Smooth muscle cell (in vitro differentiated cells): ENCODE measurements around the gene UGP2. TPM values are rescaled to one million over a fixed set of nuclear protein-coding genes. Genes with fewer than 3 reads are reported as not detected.

Experiments
- DNase-seq: peaks from one replicate; lab custom pipeline; 2025; ENCODE audit not compliant: unreplicated experiment; lab: John Stamatoyannopoulos, UW
- H2AFZ ChIP-seq: fragments of 200-600 bp; sonication (generic); 2 replicates; pipeline ENCODE4 v1.6.0; 2016; ENCODE audit warnings: antibody characterized with exemption, low read depth, mild to moderate bottlenecking
- H3F3A ChIP-seq: fragments of 200-600 bp; sonication (generic); 2 replicates; pipeline ENCODE4 v1.6.0; 2017; ENCODE audit warnings: antibody characterized with exemption, low read depth
- H3K27ac ChIP-seq: fragments of 200-600 bp; sonication (generic); 2 replicates; pipeline ENCODE4 v1.5.1; 2016; ENCODE audit warnings: low read depth, mild to moderate bottlenecking
- H3K27me3 ChIP-seq: fragments of 200-600 bp; sonication (generic); 2 replicates; pipeline ENCODE4 v1.6.1; 2016; ENCODE audit warnings: low read depth, mild to moderate bottlenecking
- H3K36me3 ChIP-seq: fragments of 200-600 bp; sonication (generic); 2 replicates; pipeline ENCODE4 v1.5.1; 2016; ENCODE audit warnings: low read depth
- H3K4me1 ChIP-seq: fragments of 200-600 bp; sonication (generic); 2 replicates; pipeline ENCODE4 v1.5.1; 2016; ENCODE audit warnings: low read depth
- H3K4me2 ChIP-seq: fragments of 200-600 bp; sonication (generic); 2 replicates; pipeline ENCODE4 v1.6.0; 2016; ENCODE audit warnings: mild to moderate bottlenecking
- H3K4me3 ChIP-seq: fragments of 200-600 bp; sonication (generic); 2 replicates; pipeline ENCODE4 v1.5.1; 2016; ENCODE audit warnings: mild to moderate bottlenecking
- H3K79me2 ChIP-seq: fragments of 200-600 bp; sonication (generic); 2 replicates; pipeline ENCODE4 v1.6.0; 2016; ENCODE audit warnings: low read depth, mild to moderate bottlenecking
- H3K9ac ChIP-seq: fragments of 200-600 bp; sonication (generic); 2 replicates; pipeline ENCODE4 v1.6.0; 2016; ENCODE audit warnings: low read depth
- H3K9me3 ChIP-seq: fragments of 200-600 bp; sonication (generic); replicated peaks from 2 replicates; pipeline ENCODE4 v1.5.1; 2016; ENCODE audit warnings: low read depth
- H4K20me1 ChIP-seq: fragments of 200-600 bp; sonication (generic); 2 replicates; pipeline ENCODE4 v1.6.0; 2016; ENCODE audit warnings: low read depth
- WGBS: methylation state at CpG from one replicate; pipeline ENCODE4 v1.1.7; 2016; ENCODE audit warnings: low lambda C conversion rate; 5-methylcytosine and 5-hydroxymethylcytosine counted together
- polyA plus RNA-seq: library from polyadenylated mRNA; unstranded; fragments of >200 nt; fragmentation: Nextera tagmentation; extraction: Ambion mirVana; gene quantifications from 2 replicates; pipeline ENCODE4 v1.2.1, GENCODE V29; 2016
- total RNA-seq: library from RNA; depleted of rRNA; stranded (reverse); fragments of >200 nt; gene quantifications from 2 replicates; pipeline ENCODE4 v1.2.3, GENCODE V29; 2014
- TF ChIP-seq, protein P1 (sequence below): fragments of 200-600 bp; sonication (generic); IDR thresholded peaks from 2 replicates; pipeline ENCODE4 v1.5.1; 2017; ENCODE audit warnings: borderline replicate concordance, mild to moderate bottlenecking, antibody characterized with exemption; ENCODE audit not compliant: insufficient read depth, poor library complexity, severe bottlenecking

The UGP2 gene
- total and polyA plus RNA-seq, 2 experiments from 2014 or later: 171 to 238 TPM

DNA sequence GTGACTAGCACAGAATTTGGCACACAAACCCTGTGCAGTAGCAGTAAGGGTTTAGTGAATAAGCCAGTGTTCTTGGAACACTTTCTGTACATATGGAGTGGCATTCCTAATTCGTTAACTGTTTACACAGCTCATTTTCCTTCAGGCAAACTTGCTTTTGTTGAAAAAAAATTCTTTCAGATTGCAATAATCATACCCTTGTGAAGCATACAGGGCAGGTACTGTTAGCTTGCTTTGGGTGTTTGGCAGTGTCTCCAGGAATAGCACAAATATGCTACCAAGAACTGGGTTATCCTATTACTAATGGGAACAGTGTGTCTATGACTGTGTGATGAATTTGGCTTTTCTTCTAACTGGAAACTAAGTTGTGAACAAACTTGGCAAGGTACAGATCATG lies 33.4 kb downstream of the UGP2 start:
- Histone ChIP-seq H3K4me3 (no peak overlapping the region), H3K79me2 (peaks cover 52% of the 10 kb centered on the region), H3K4me2 (no peak overlapping the region), H3K9me3 (no peaks in the 10 kb centered on the region), H4K20me1 (peaks cover 73% of the 10 kb centered on the region), H3K27me3 (no peaks in the 10 kb centered on the region), H2AFZ (no peak overlapping the region), H3K9ac (no peak overlapping the region), H3K4me1 (no peaks in the 10 kb centered on the region), H3K36me3 (no peaks in the 10 kb centered on the region), H3K27ac (peak overlapping the region; percentile 22), H3F3A (no peaks in the 10 kb centered on the region)
- DNase-seq: no peak
- TF ChIP-seq, protein P1, sequence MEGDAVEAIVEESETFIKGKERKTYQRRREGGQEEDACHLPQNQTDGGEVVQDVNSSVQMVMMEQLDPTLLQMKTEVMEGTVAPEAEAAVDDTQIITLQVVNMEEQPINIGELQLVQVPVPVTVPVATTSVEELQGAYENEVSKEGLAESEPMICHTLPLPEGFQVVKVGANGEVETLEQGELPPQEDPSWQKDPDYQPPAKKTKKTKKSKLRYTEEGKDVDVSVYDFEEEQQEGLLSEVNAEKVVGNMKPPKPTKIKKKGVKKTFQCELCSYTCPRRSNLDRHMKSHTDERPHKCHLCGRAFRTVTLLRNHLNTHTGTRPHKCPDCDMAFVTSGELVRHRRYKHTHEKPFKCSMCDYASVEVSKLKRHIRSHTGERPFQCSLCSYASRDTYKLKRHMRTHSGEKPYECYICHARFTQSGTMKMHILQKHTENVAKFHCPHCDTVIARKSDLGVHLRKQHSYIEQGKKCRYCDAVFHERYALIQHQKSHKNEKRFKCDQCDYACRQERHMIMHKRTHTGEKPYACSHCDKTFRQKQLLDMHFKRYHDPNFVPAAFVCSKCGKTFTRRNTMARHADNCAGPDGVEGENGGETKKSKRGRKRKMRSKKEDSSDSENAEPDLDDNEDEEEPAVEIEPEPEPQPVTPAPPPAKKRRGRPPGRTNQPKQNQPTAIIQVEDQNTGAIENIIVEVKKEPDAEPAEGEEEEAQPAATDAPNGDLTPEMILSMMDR: no peak
- WGBS: 80% methylated on average over 1 of the region's 1 CpG

DNA sequence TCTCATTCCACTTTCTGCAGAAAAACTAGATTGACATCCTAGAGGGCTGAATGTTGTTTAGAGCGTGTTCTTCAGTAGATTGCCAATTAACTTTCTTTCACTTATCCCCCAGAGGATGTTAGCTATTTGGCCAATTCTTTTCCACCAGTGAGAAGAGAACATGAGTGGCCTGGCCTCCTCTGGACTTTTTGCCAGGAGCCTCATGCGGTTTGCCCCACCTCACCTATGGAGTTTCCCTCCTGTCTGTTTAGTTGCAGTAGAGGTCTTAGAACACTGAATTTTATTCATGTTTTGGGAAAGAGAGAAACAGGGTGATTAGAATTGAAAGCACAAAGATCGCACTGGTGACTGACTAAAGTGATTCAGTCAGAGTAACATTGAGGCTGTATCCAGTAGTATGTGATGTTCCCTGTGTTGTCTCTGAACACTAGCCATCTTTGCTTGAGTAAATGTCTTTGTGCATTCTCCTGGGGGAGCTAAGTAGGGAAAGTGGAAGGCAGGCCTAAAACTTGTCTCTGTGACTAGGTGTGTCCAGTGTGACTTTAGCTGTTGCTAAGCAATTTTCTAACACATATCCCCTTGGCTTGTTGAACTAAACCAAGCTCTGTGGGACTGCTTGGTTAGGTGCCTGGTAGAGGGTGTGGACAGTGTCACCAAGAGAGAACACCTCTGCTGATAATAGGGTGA lies 34.0 kb downstream of the UGP2 start:
- H3K27me3 ChIP-seq: no peaks in the 10 kb centered on the region
- no peaks in the 10 kb centered on the region for H3F3A ChIP-seq
- peak overlapping the region; percentile 22 for H3K27ac ChIP-seq
- H3K9ac ChIP-seq: no peak overlapping the region
- no peaks in the 10 kb centered on the region for H3K9me3 ChIP-seq
- TF ChIP-seq, protein P1: no peak
- no peak for DNase-seq
- no peaks in the 10 kb centered on the region for H3K4me1 ChIP-seq
- peak overlapping the region; percentile 7 for H3K4me2 ChIP-seq
- peaks cover 69% of the 10 kb centered on the region for H4K20me1 ChIP-seq
- peaks cover 46% of the 10 kb centered on the region for H3K79me2 ChIP-seq
- no peak overlapping the region for H2AFZ ChIP-seq
- no peaks in the 10 kb centered on the region for H3K36me3 ChIP-seq
- no peak overlapping the region for H3K4me3 ChIP-seq
- WGBS: over 99% methylated on average over 3 of the region's 3 CpGs

DNA sequence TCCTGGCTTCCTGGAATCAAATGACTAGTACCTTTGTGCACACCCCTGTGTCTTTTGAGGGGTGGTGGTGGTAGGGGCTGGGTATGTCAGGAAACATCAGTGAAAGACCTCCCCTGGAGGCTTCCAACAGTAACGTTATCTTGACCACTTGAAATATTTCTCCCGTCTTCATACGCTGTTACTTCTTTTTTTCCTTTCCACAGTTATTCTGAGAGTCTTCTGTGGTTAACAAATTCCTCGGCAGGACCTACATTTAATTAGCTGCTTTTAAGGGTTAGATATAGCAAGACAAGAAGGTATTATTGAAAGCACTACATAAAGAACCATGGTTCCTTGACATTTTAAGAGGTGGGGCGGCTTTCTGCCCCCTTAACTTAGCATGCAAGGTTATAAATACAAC lies 34.6 kb downstream of the UGP2 start:
- Histone ChIP-seq H3K9ac (no peak overlapping the region), H3K79me2 (peaks cover 45% of the 10 kb centered on the region), H3K4me2 (peak overlapping the region; percentile 7), H4K20me1 (peaks cover 71% of the 10 kb centered on the region), H3K4me1 (no peaks in the 10 kb centered on the region), H3K9me3 (no peaks in the 10 kb centered on the region), H3K4me3 (no peak overlapping the region), H3K36me3 (no peaks in the 10 kb centered on the region), H2AFZ (no peak overlapping the region), H3K27me3 (no peaks in the 10 kb centered on the region), H3K27ac (peak overlapping the region; percentile 22), H3F3A (no peaks in the 10 kb centered on the region)
- WGBS: 57% methylated on average over 5 of the region's 5 CpGs
- TF ChIP-seq, protein P1: no peak
- DNase-seq: no peak

DNA sequence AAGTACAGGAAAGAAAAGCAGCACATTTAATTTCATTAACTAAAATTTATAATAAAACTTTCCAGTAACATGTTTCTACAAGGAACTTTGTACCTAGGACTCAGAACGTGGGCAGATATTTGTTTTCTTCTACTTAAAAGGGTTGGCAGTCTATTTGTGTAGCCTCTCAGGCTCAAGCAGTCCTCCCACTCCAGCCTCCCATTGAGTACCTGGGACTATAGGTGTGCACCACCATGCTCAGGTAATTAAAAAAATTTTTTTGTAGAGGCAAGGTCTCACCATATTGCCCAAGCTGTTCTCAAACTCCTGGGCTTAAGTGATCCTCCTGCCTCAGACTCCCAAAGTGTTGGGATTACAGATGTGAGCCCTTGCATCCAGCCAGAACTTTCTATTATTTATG lies 36.8 kb downstream of the UGP2 start:
- peaks cover 10% of the 10 kb centered on the region for H3K36me3 ChIP-seq
- TF ChIP-seq, protein P1: no peak
- H4K20me1 ChIP-seq: peaks cover 74% of the 10 kb centered on the region
- DNase-seq: no peak
- H3K9ac ChIP-seq: no peak overlapping the region
- H3K27ac ChIP-seq: no peak overlapping the region
- no peak overlapping the region for H2AFZ ChIP-seq
- H3K4me1 ChIP-seq: no peaks in the 10 kb centered on the region
- no peaks in the 10 kb centered on the region for H3K27me3 ChIP-seq
- 97% methylated on average over 1 of the region's 1 CpG for WGBS
- no peaks in the 10 kb centered on the region for H3F3A ChIP-seq
- no peaks in the 10 kb centered on the region for H3K9me3 ChIP-seq
- H3K4me3 ChIP-seq: no peak overlapping the region
- H3K79me2 ChIP-seq: peaks cover 38% of the 10 kb centered on the region
- no peak overlapping the region for H3K4me2 ChIP-seq
